Bronchial epithelial cell (primary cell): ENCODE results near the gene ANKRD7. TPM values are rescaled to one million over a fixed set of nuclear protein-coding genes. Genes with fewer than 3 reads are reported as not detected.
A peak's percentile ranks its signal among the peaks of the same experiment; 100 is the strongest.

Experiments
- DNase-seq: peaks from one replicate; pipeline ENCODE4 v3.0.0-alpha.2; 2010; ENCODE audit warnings: low read depth
- FAIRE-seq: peaks from 2 replicates; lab custom pipeline; 2011; peaks lifted over from hg19 to GRCh38; lab: Jason Lieb, UNC
- H3K27me3 ChIP-seq: 2 replicates; pipeline ENCODE4 v1.5.1; 2011; ENCODE audit warnings: low read length; ENCODE audit not compliant: control insufficient read depth, insufficient read depth
- H3K36me3 ChIP-seq: 2 replicates; pipeline ENCODE4 v1.5.1; 2011; ENCODE audit warnings: low read length; ENCODE audit not compliant: control insufficient read depth, insufficient read depth
- H3K4me3 ChIP-seq: 2 replicates; pipeline ENCODE4 v1.5.1; 2011; ENCODE audit warnings: mild to moderate bottlenecking, low read depth, low read length, control low read depth
- CTCF ChIP-seq: IDR thresholded peaks from 2 replicates; pipeline ENCODE4 v1.5.1; 2011; ENCODE audit warnings: mild to moderate bottlenecking, moderate library complexity, low read length, control low read depth, inconsistent platforms; ENCODE audit not compliant: insufficient read depth, severe bottlenecking
- total RNA-seq: library from RNA; depleted of rRNA; stranded (reverse); fragments of >200 nt; gene quantifications from 2 replicates; pipeline ENCODE4 v1.2.1, GENCODE V29; 2014

ANKRD7 gene
- total RNA-seq, 1 donor from 2014 or later = 0.26 TPM

DNA sequence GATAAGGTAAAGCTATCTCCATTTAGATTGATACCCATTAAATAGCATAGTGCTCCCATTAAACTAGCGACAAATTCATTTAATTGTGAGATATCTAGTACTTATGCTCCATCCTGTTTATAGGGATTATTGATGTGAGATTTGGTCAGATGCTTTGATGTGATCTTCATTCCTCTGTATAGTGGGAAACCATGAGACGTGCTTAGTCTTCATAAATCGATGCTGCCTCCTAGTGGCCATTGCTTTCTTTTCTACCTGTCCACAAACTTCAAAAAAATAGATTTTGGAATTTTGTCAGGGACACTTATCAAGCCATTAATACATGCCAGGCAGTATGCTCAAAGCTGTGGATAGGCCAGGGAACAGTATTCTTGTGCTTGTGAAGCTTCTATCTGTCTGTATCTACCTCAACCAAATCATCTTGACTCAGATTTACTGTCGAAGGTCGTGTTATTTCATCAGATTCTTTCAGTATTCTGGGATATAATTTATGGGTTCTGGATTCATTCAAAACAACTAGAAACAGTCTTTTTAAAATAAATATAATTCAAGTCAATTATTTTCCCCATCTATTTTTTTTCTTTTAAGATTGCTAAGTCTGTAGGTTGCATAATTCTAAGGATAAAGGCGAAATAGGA lies 28.5 kb upstream of the ANKRD7 start:
- TF ChIP-seq CTCF = peak; percentile 71
- Histone ChIP-seq H3K27me3 (no peaks in the 10 kb centered on the region), H3K4me3 (no peak overlapping the region), H3K36me3 (no peaks in the 10 kb centered on the region)
- DNase-seq = peak; percentile 65
- no peak for FAIRE-seq

DNA sequence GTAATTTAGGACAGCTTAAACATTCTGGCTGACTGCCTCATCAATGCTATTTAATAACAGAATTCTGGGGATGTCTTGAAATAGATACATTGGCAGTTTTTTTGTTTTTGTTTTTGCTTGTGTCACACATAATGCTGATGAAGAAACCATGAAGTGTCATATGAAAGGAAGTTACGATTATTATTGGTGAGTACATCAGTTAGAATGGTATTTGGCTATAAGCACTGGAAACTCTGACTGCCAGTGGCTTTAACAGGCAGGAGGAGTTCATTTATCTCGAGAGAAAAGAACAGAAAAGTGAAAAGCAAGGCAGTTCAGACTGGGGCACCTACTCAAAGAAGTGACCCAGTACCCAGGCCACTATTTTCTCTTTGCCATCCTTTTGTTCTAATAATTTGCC lies 22.4 kb upstream of the ANKRD7 start:
- H3K36me3 ChIP-seq = no peaks in the 10 kb centered on the region
- no peaks in the 10 kb centered on the region for H3K27me3 ChIP-seq
- FAIRE-seq (no peak), DNase-seq (no peak)
- no peak for TF ChIP-seq CTCF
- H3K4me3 ChIP-seq = no peak overlapping the region

GRCh38 chr7:118214051-118214832 lies 10.3 kb upstream of the ANKRD7 start:
- FAIRE-seq (no peak), DNase-seq (peak; percentile 66)
- TF ChIP-seq CTCF = no peak

GRCh38 chr7:118214833-118215182 lies 9.7 kb upstream of the ANKRD7 start:
- DNase-seq = no peak
- no peak for TF ChIP-seq CTCF

More at GRCh38 chr7:118214051-118214832, 10.3 kb upstream of the ANKRD7 start:
- H3K27me3 ChIP-seq = no peaks in the 10 kb centered on the region
- H3K36me3 ChIP-seq = no peaks in the 10 kb centered on the region
- H3K4me3 ChIP-seq = peak overlapping the region; percentile 43

DNA sequence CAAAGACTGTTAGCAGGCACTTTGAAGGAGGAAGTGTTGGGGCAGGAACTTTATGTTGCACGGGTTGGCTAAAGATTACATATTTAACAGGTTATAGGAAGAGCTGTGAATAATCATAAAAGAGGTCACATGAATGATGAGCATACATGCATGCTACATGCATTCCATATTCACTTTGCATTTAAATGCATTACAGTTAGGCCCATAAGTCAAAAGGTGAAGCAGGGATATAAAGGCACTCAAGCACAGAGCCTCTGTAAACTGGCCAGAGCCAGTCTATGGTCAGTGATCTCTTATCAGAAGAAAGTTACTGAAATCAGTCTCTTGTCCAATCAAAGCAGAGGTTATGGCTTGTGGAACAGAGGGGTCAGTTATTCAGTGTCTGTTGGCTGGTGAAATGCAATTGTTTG lies 7.3 kb upstream of the ANKRD7 start:
- no peak for DNase-seq
- no peaks in the 10 kb centered on the region for H3K27me3 ChIP-seq
- H3K4me3 ChIP-seq = no peak overlapping the region
- no peaks in the 10 kb centered on the region for H3K36me3 ChIP-seq
- no peak for FAIRE-seq
- TF ChIP-seq CTCF = no peak

More at GRCh38 chr7:118214833-118215182, 9.7 kb upstream of the ANKRD7 start:
- Histone ChIP-seq H3K27me3 (no peaks in the 10 kb centered on the region), H3K4me3 (peak overlapping the region; percentile 43), H3K36me3 (no peaks in the 10 kb centered on the region)
- no peak for FAIRE-seq
